A204.1 (cell line): ENCODE results near the gene FFAR1.

ENCODE experiments used
- FAIRE-seq: peaks from 2 replicates; lab custom pipeline; 2012; peaks lifted over from hg19 to GRCh38; lab: Jason Lieb, UNC

Gene FFAR1

GRCh38 chr19:35347171-35347929 is at the start of gene FFAR1:
FFAR1 (plus strand) TSS chr19:35347902; CDS start chr19:35351552, 3,650 bp downstream.
- no peak for FAIRE-seq

- FAIRE-seq: no peak
Observed at GRCh38 chr19:35297922-35298321, 49.8 kb upstream of the FFAR1 start.

GRCh38 chr19:35298561-35298972 is 49.1 kb upstream of the FFAR1 start:
- FAIRE-seq: no peak

GRCh38 chr19:35299523-35300338 is 48.0 kb upstream of the FFAR1 start:
- FAIRE-seq: no peak

- FAIRE-seq: no peak
Observed at GRCh38 chr19:35300339-35300649, 47.4 kb upstream of the FFAR1 start.

GRCh38 chr19:35301961-35302360 is 45.7 kb upstream of the FFAR1 start:
- FAIRE-seq: no peak

GRCh38 chr19:35302446-35302845 is 45.3 kb upstream of the FFAR1 start:
- no peak for FAIRE-seq

GRCh38 chr19:35303357-35303915 is 44.3 kb upstream of the FFAR1 start:
- FAIRE-seq: no peak

- FAIRE-seq: no peak
Observed at GRCh38 chr19:35304036-35304435, 43.7 kb upstream of the FFAR1 start.

- FAIRE-seq: no peak
Observed at GRCh38 chr19:35305181-35305580, 42.5 kb upstream of the FFAR1 start.

- FAIRE-seq: no peak
Observed at GRCh38 chr19:35306473-35307246, 41.0 kb upstream of the FFAR1 start.

GRCh38 chr19:35307931-35308330 is 39.8 kb upstream of the FFAR1 start:
- no peak for FAIRE-seq

GRCh38 chr19:35308910-35309309 is 38.8 kb upstream of the FFAR1 start:
- FAIRE-seq: no peak

GRCh38 chr19:35309481-35310279 is 38.0 kb upstream of the FFAR1 start:
- FAIRE-seq: no peak

- no peak for FAIRE-seq
Observed at GRCh38 chr19:35310331-35310730, 37.4 kb upstream of the FFAR1 start.

GRCh38 chr19:35310811-35311465 is 36.8 kb upstream of the FFAR1 start:
- FAIRE-seq: no peak

GRCh38 chr19:35311901-35312665 is 35.6 kb upstream of the FFAR1 start:
- FAIRE-seq: no peak

GRCh38 chr19:35313587-35313986 is 34.1 kb upstream of the FFAR1 start:
- FAIRE-seq: no peak

GRCh38 chr19:35314031-35314430 is 33.7 kb upstream of the FFAR1 start:
- FAIRE-seq: no peak

- no peak for FAIRE-seq
Observed at GRCh38 chr19:35314858-35315470, 32.7 kb upstream of the FFAR1 start.
